Endothelial cell (in vitro differentiated cells): Measurements from ENCODE around the gene PSMG3. TPM values are rescaled to one million over a fixed set of nuclear protein-coding genes. Genes with fewer than 3 reads are reported as not detected.

Source experiments
- DNase-seq: peaks from one replicate; pipeline ENCODE4 v3.0.0; 2021; ENCODE audit warnings: low spot score
- H3K27ac Mint-ChIP-seq: one replicate; pipeline ENCODE4 v1.8.0; 2021; ENCODE audit warnings: mixed read lengths, inconsistent platforms; ENCODE audit not compliant: unreplicated experiment
- H3K27me3 Mint-ChIP-seq: one replicate; pipeline ENCODE4 v1.8.0; 2021; ENCODE audit warnings: mild to moderate bottlenecking, moderate library complexity, mixed read lengths, inconsistent platforms; ENCODE audit not compliant: unreplicated experiment
- H3K36me3 Mint-ChIP-seq: one replicate; pipeline ENCODE4 v1.8.0; 2021; ENCODE audit warnings: mild to moderate bottlenecking, low read depth, mixed read lengths, inconsistent platforms; ENCODE audit not compliant: unreplicated experiment
- H3K4me1 Mint-ChIP-seq: one replicate; pipeline ENCODE4 v1.8.0; 2021; ENCODE audit warnings: mild to moderate bottlenecking, mixed read lengths, inconsistent platforms; ENCODE audit not compliant: unreplicated experiment
- H3K4me3 Mint-ChIP-seq: one replicate; pipeline ENCODE4 v1.8.0; 2021; ENCODE audit warnings: mild to moderate bottlenecking, mixed read lengths, inconsistent platforms; ENCODE audit not compliant: unreplicated experiment
- H3K9me3 Mint-ChIP-seq: one replicate; pipeline ENCODE4 v1.8.0; 2021; ENCODE audit warnings: mixed read lengths, inconsistent platforms; ENCODE audit not compliant: unreplicated experiment
- CTCF ChIP-seq: fragments of 200-600 bp; sonication (generic); IDR thresholded peaks from one replicate; pipeline ENCODE4 v1.5.0; 2021; ENCODE audit warnings: antibody characterized with exemption; ENCODE audit not compliant: unreplicated experiment
- total RNA-seq: library from RNA; stranded (reverse); fragmentation: NEBNext Ultra II Directional; extraction: Animal tissue kit (Norgen Biotek cat#: 25700); gene quantifications from one replicate; pipeline ENCODE4 v1.2.1, GENCODE V29; 2021; ENCODE audit not compliant: unreplicated experiment

PSMG3 gene
- total RNA-seq, 1 donor from 2014 or later, result 20.3 TPM

GRCh38 chr7:1548438-1548831 lies 21.4 kb downstream of the PSMG3 start:
- H3K27ac Mint-ChIP-seq, result no peak overlapping the region

GRCh38 chr7:1547777-1548437 lies 21.9 kb downstream of the PSMG3 start:
- Mint-ChIP-seq H3K4me3 (no peak overlapping the region), H3K27me3 (no peaks in the 10 kb centered on the region), H3K4me1 (no peaks in the 10 kb centered on the region)

More at GRCh38 chr7:1548438-1548831, 21.4 kb downstream of the PSMG3 start:
- no peaks in the 10 kb centered on the region for H3K27me3 Mint-ChIP-seq
- H3K4me3 Mint-ChIP-seq, result no peak overlapping the region
- no peaks in the 10 kb centered on the region for H3K4me1 Mint-ChIP-seq
- DNase-seq, result no peak
- no peak for TF ChIP-seq CTCF
- no peaks in the 10 kb centered on the region for H3K36me3 Mint-ChIP-seq
- H3K9me3 Mint-ChIP-seq, result no peaks in the 10 kb centered on the region

GRCh38 chr7:1546909-1547776 lies 22.7 kb downstream of the PSMG3 start:
- H3K4me3 Mint-ChIP-seq, result no peak overlapping the region
- no peak for DNase-seq
- peaks cover 1% of the 10 kb centered on the region for H3K27me3 Mint-ChIP-seq
- H3K4me1 Mint-ChIP-seq, result no peaks in the 10 kb centered on the region
- H3K36me3 Mint-ChIP-seq, result no peaks in the 10 kb centered on the region
- no peaks in the 10 kb centered on the region for H3K9me3 Mint-ChIP-seq
- no peak overlapping the region for H3K27ac Mint-ChIP-seq
- no peak for TF ChIP-seq CTCF

More at GRCh38 chr7:1547777-1548437, 21.9 kb downstream of the PSMG3 start:
- no peak overlapping the region for H3K27ac Mint-ChIP-seq
- no peak for TF ChIP-seq CTCF
- no peaks in the 10 kb centered on the region for H3K36me3 Mint-ChIP-seq
- H3K9me3 Mint-ChIP-seq, result no peaks in the 10 kb centered on the region
- no peak for DNase-seq

GRCh38 chr7:1546274-1546908 lies 23.4 kb downstream of the PSMG3 start:
- Mint-ChIP-seq H3K27me3 (peaks cover 1% of the 10 kb centered on the region), H3K36me3 (no peaks in the 10 kb centered on the region), H3K27ac (no peak overlapping the region), H3K9me3 (no peaks in the 10 kb centered on the region), H3K4me1 (no peaks in the 10 kb centered on the region), H3K4me3 (no peak overlapping the region)
- DNase-seq, result no peak
- no peak for TF ChIP-seq CTCF
